ENCODE measurements around the gene PTPRG.

Gene PTPRG

DNA sequence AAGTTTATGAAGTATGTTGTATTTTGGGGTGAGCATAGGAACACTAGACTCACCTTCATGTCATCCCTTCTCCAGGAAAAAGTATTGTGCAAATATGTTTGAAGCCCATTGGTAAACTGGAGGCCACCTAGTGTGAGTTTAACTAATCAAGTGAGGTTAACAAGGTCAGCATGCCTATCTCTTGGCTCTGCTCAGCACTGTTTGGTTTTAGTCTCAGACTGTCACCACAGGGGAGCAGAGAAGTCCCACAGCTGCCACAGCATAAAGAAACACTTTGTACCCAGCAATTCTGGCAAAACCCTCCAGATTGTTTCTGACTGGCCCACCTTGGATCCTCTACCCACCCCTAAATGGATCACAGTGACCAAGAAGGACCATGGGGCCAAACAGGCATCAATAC, 659.2 kb downstream of the PTPRG start:
- no peak for DNase-seq

DNA sequence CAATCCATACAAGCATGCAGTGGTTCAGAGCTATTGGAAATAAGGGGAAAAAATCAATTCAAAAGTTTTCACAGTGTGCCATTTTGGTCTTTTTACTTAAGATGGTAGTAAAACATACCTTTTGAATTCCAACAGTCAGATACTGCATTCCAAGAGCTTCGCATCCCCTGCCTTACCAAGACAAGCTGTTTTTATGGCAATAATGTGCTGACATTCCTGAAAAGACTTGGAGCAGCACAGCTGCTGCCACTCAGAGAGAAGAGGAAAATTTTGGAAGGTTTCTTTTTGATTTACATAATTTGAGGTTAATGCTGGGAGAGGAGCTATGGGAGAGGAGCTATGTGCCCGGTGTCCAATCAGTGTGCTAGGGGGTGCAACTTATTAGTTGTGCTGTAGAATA, 663.7 kb downstream of the PTPRG start:
- no peak for DNase-seq

- DNase-seq: no peak
Measured at GRCh38 chr3:62226601-62227339, 665.4 kb downstream of the PTPRG start.

GRCh38 chr3:62228467-62228866, 667.1 kb downstream of the PTPRG start:
- no peak for DNase-seq

- no peak for DNase-seq
Measured at GRCh38 chr3:62229211-62229610, 667.8 kb downstream of the PTPRG start.

- no peak for DNase-seq
Measured at GRCh38 chr3:62229908-62230307, 668.5 kb downstream of the PTPRG start.

- no peak for DNase-seq
Measured at GRCh38 chr3:62233065-62233464, 671.7 kb downstream of the PTPRG start.

DNA sequence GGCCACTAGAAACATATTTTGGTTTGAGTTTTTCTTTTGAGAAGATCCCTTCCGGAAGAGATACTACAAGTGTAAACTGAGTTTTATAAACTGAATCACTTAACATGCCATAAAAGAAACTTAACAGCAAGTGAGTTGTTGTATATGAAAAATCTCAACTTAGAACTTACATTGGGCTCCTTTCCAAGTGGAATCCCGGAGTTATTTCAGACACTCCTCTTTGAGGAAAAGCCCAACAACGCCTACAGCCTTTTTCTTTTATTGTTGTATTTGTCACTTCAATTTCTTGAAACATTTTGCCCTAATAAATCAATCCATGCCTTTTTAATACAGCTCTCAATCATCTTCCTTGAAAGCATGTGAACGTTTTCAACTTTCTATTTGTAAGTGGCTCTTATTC, 674.6 kb downstream of the PTPRG start:
- no peak for DNase-seq

DNA sequence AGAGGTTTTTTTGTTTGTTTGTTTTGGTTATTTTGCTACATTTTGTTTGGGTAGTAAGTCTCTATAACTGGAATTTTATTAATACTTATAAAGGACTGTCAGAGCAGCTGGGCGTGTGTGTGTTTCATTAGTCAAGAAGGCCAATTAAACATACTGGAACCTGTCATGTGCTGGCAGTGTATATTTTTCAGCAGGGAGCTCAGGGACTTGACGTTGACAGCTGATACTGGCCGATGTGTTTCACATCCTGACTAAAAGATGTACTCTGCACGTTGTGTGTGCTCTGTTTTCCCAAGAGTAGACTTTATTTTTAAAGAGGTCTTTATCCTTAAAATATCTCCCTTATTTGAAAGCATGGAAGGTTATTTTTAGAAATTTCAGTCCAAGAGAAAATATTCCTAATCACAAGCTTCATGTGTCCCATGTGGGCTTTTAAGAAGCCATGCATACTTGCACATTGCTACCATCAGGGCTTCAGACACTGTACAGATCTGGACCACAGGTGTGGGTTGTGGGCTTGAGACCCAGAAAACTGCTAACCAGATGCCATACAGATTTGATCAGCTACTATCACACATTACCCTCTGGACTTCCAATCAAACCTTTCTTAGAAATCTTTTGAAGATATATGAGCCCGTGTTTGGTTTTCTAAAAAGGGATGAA, 676.0 kb downstream of the PTPRG start:
- no peak for DNase-seq

DNA sequence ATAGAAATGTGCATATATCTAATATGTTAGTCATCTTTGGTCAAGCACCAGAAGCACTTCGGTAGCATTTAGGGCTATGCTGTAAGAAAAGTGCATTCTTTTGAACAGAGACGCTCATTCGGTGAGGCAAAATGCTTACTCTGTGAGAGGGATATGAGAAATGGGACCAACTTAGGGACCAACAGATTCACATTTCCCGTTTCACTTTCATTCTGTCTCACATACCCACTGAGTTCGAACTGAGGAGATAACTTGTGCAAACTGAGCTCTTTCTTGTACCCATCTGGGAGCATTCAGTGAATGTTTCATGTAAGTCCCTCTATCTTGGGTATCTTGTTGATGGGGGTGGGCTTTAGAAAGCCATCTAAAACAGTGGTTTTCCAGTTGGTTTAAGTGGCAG, 676.6 kb downstream of the PTPRG start:
- no peak for DNase-seq

DNA sequence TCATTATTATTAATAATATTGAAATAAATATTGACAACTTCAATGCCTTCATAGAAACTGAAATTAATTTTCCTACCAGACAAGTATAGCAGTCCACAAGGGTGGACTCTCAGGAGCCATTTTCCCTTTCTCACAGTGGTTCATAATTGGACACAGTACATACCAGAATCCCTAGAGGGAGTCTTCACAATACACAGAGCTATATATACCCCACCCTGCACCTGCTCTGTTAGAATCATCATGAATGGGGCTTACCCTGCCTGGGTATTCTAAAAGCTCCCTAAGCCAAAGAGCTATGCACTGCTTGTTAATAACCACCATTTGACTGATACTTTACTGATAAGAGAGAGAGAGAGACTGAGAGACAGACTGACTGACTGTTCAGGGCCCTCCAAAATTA, 677.1 kb downstream of the PTPRG start:
- DNase-seq: no peak

DNA sequence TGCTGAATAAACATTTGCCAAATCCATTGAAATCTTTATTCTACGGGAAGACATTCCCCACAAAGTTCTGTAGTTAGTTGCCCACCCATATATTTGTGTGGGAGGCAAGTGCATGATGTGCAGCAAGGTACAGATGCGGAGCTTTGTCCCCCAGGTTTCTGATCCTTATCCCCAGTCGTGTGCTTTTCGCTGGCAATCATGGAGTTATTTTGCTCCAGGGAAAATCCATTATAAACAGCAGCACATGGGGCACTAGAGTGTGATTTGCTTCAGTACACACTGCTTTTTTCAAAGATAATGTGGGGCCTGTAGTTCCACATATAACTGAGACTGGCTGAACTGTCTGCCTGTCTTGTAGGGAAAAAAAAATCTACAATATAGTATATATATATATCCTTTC, 679.9 kb downstream of the PTPRG start:
- DNase-seq: no peak

GRCh38 chr3:62242831-62243509, 681.6 kb downstream of the PTPRG start:
- no peak for DNase-seq

DNA sequence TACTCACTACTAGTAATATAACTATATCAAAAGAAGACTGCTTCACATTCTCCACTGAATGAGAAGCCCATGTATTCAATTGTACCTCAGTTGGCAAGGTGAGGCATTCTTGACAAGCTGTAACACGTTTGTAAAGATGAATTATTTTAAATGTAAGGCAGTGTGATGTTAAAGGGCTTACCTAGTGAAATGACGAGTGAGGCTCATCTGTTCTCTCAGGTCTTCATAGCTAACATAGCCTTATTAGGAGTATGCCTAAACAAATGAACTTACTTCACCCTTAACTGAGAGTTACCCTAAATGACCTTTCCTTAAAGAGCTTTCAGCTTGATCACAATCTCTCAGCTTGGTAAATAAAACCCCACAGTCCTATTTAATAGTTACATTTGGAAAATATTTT, 684.7 kb downstream of the PTPRG start:
- DNase-seq: no peak

GRCh38 chr3:62246985-62247384, 685.6 kb downstream of the PTPRG start:
- DNase-seq: no peak

GRCh38 chr3:62248734-62249483, 687.5 kb downstream of the PTPRG start:
- no peak for DNase-seq

GRCh38 chr3:62249484-62249776, 688.1 kb downstream of the PTPRG start:
- DNase-seq: no peak

DNA sequence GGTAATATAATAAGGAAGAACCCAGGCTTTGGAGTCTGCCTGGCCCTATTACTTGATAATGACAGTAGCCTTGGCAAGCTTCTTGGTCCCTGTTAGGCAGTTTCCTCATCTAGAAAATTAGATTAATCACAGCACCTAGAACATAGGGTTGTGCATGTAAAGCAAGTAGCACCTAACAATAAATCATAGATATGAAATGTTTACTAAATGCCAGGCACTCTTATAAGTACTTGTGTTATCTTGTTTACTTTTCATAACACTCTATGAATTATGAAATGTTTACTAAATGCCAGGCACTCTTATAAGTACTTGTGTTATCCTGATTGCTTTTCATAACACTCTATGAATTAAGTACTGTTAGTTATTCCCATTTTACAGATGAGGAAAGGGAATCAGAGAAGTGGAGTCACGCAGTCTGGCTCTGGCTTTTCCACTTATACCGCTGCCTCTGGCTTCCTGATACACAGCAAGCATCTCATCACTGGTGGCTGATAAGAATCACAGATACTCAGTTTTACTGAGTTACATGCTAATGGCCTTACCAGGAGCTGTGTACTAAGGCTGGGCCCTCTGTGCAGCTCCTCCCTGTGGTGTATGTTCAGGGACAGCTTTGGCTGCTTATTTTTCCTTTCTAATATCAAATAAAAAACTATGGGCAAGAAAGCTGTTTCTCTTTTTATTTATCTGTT, 688.6 kb downstream of the PTPRG start:
- DNase-seq: no peak

DNA sequence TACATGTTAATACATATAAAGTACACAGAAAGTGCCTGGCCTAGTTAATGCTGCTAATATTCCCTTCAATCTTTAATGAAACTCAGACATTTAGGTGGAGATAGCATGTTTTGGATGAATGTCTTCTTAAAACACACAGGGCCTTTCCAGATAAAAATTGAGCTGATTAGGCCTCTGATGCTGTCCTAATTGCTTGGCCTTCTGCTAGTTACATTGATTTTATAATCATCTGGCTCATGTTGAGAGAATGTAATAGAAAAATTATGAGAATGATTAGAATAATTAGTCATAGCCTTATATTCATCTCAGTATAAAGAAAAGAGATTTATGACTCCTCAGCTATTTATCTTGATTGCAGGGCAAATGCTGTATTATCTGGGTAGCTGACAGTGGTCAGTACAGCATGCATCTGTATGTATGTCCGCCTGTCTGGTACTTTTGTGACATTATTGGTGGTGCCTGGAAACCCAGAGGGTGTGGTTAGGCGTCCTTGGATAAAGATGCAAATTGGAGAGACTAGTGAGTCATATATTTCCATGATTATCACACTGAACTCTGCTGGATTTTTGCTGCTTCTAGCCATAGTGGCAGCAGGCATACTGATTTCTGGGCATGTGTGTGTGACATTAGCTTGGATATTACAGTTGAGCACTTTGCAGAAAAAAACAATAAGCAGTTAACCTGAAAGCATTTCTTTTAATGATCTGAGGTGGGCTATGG, 691.2 kb downstream of the PTPRG start:
- DNase-seq: no peak

DNA sequence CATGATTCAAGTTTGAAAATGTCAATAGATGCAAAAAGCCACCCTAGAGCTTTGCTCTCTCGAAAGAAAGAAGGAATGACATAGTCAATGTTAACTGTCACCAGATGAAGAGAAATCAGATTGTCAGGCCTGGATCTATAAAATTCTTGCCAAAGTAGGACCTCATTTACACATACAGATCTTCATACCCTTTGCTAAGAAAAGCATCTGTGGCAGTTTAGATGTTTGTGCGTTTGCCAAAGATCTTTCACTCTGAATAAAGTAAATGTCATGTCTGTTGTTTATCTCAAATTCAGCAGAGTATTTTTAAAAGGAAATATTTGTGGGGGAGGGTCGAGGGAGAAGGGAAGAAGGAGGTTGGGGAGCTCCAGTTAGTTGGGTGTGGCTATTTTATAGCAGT, 692.6 kb downstream of the PTPRG start:
- no peak for DNase-seq

DNA sequence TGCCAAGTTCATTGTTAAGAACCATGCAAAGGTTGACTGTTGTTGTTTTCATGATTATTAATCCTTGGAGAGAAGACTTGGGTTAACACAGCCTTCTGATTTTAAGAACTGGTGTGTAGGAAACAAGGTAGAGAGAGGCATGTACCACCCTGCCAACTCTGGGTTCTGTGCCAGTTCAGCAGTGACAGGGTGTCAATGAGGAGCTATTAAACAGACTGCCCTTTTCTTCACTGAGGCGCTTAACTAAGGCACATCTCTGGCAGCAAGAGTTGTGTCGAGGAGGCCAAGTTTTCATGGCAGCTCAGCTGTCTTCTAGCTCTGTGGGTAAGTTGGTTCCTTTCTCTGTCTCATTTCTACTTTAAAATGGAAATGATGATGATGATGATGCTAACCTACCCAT, 694.4 kb downstream of the PTPRG start:
- DNase-seq: no peak

DNA sequence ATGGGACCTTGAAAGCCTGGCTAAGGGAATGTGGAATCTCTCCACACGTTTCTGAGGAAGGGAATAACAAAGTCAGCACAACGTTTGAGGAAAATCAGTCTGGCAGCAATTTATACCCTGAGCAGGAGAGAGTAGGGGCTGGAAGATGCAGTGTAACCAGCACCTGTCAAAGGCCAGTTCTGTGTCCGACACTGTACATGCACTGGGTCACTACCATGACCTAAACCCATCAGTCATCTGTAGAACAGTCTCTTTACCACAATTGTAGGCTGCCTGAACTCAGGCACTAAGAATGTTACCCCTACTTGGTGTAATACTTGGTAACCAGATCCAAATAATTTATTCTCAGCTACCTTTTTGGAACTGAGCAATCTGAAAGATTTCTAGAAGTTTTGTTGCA, 698.6 kb downstream of the PTPRG start:
- DNase-seq: no peak
